CD14-positive monocyte (primary cell): ENCODE measurements around the gene PBOV1. TPM values are rescaled to one million over a fixed set of nuclear protein-coding genes. Genes with fewer than 3 reads are reported as not detected.

Source experiments
- DNase-seq, 3 donors: peaks; one replicate each; pipeline ENCODE4 v3.0.0-alpha.2; 2011 to 2022
- H2AFZ ChIP-seq: 2 replicates; pipeline ENCODE4 v1.6.0; 2012; ENCODE audit warnings: mild to moderate bottlenecking, low read depth, low read length, inconsistent platforms; ENCODE audit not compliant: insufficient read depth, poor library complexity, severe bottlenecking
- H3K27ac ChIP-seq, 2 donors: 1 replicate in 1 of 2; 2 replicates in 1 of 2; pipeline ENCODE4 v1.5.1; 2012 to 2013; ENCODE audit warnings: low read length in 2 of 2, control low read depth in 1 of 2, inconsistent platforms in 1 of 2, low read depth in 1 of 2, mild to moderate bottlenecking in 1 of 2
- H3K27me3 ChIP-seq, 2 donors: one replicate each; pipeline versions ENCODE4 v1.6.0 to v1.6.1; 2011 to 2013; ENCODE audit warnings: low read length in 2 of 2; ENCODE audit not compliant: control insufficient read depth in 2 of 2, insufficient read depth in 2 of 2
- H3K36me3 ChIP-seq, 2 donors: replicated peaks in 1 of 2; 1 replicate in 1 of 2; 2 replicates in 1 of 2; pipeline versions ENCODE4 v1.5.1 to v1.6.1; 2012 to 2013; ENCODE audit warnings: low read length in 2 of 2, control low read depth in 1 of 2, inconsistent platforms in 1 of 2, mild to moderate bottlenecking in 1 of 2; ENCODE audit not compliant: insufficient read depth in 2 of 2, control insufficient read depth in 1 of 2
- H3K4me1 ChIP-seq, 2 donors: 1 replicate in 1 of 2; 2 replicates in 1 of 2; pipeline versions ENCODE4 v1.5.1 to v1.6.1; 2012 to 2013; ENCODE audit warnings: low read length in 2 of 2, control low read depth in 1 of 2, inconsistent platforms in 1 of 2, mild to moderate bottlenecking in 1 of 2, moderate library complexity in 1 of 2; ENCODE audit not compliant: insufficient read depth in 2 of 2, control insufficient read depth in 1 of 2
- H3K4me2 ChIP-seq: replicated peaks from 2 replicates; pipeline ENCODE3; 2012; ENCODE audit warnings: low read length, moderate library complexity, mild to moderate bottlenecking; ENCODE audit not compliant: poor library complexity, severe bottlenecking; ENCODE audit errors: extremely low read depth
- H3K4me3 ChIP-seq, 3 experiments: fragments of 200-600 bp in 1 of 3; sonication (generic) in 1 of 3; replicated peaks in 1 of 3; 1 replicate in 2 of 3; 2 replicates in 1 of 3; pipeline ENCODE4 v1.5.1; 2011 to 2013; ENCODE audit warnings: low read length in 3 of 3, mild to moderate bottlenecking in 3 of 3, control low read depth in 2 of 3, low read depth in 2 of 3, inconsistent platforms in 1 of 3, moderate library complexity in 1 of 3
- H3K79me2 ChIP-seq: 2 replicates; pipeline ENCODE4 v1.6.0; 2012; ENCODE audit warnings: mild to moderate bottlenecking, control low read depth, inconsistent platforms, low read length, moderate library complexity; ENCODE audit not compliant: insufficient read depth
- H3K9ac ChIP-seq: 2 replicates; pipeline ENCODE4 v1.6.0; 2017; ENCODE audit warnings: low read length, mild to moderate bottlenecking; ENCODE audit not compliant: insufficient read depth, poor library complexity, severe bottlenecking
- H3K9me3 ChIP-seq, 2 donors: replicated peaks in 1 of 2; 1 replicate in 1 of 2; 2 replicates in 1 of 2; pipeline versions ENCODE4 v1.5.1 to v1.6.1; 2012 to 2013; ENCODE audit warnings: low read length in 2 of 2, control low read depth in 1 of 2; ENCODE audit not compliant: control insufficient read depth in 1 of 2, insufficient read depth in 1 of 2
- H4K20me1 ChIP-seq: 2 replicates; pipeline ENCODE4 v1.6.0; 2012; ENCODE audit warnings: mild to moderate bottlenecking, low read length, control low read depth, moderate library complexity; ENCODE audit not compliant: insufficient read depth
- H3K27ac Mint-ChIP-seq, 7 donors: one replicate each; pipeline ENCODE4 v1.8.0; 2020; ENCODE audit warnings: mild to moderate bottlenecking in 7 of 7, mixed read lengths in 7 of 7, moderate library complexity in 6 of 7, inconsistent platforms in 2 of 7
- H3K27me3 Mint-ChIP-seq, 3 donors: one replicate each; pipeline ENCODE4 v1.8.0; 2021 to 2022; ENCODE audit warnings: low read depth in 3 of 3, mild to moderate bottlenecking in 3 of 3, mixed read lengths in 3 of 3, moderate library complexity in 3 of 3, inconsistent platforms in 1 of 3
- H3K36me3 Mint-ChIP-seq, 2 donors: one replicate each; pipeline ENCODE4 v1.8.0; 2020; ENCODE audit warnings: mixed read lengths in 2 of 2, inconsistent platforms in 1 of 2, mild to moderate bottlenecking in 1 of 2
- H3K4me1 Mint-ChIP-seq: one replicate; pipeline ENCODE4 v1.8.0; 2020; ENCODE audit warnings: mild to moderate bottlenecking, mixed read lengths
- H3K4me3 Mint-ChIP-seq, 2 donors: one replicate each; pipeline ENCODE4 v1.8.0; 2020; ENCODE audit warnings: mild to moderate bottlenecking in 2 of 2, mixed read lengths in 2 of 2, moderate library complexity in 1 of 2
- H3K9me3 Mint-ChIP-seq, 7 donors: one replicate each; pipeline ENCODE4 v1.8.0; 2020 to 2022; ENCODE audit warnings: mixed read lengths in 7 of 7, mild to moderate bottlenecking in 6 of 7, moderate library complexity in 6 of 7, inconsistent platforms in 2 of 7
- whole genome bisulfite sequencing: methylation state at CpG from one replicate; pipeline ENCODE4 v1.1.5; 2013; ENCODE audit warnings: missing lambda C conversion rate; ENCODE audit not compliant: insufficient coverage; 5-methylcytosine and 5-hydroxymethylcytosine counted together
- intact Hi-C, 2 donors: fragments of 100-400 bp; cut with micrococcal nuclease; formaldehyde crosslinking; loops; one replicate each; pipeline versions ENCODE4 v1.15.0 to v1.15.1; 2023
- polyA plus RNA-seq, 3 donors: library from polyadenylated mRNA; depleted of rRNA in 1 of 3; unstranded in 2 of 3; stranded (reverse) in 1 of 3; fragments of 300-500 nt in 2 of 3; fragments of >200 nt in 1 of 3; fragmentation: Illumina TruSeq in 2 of 3; gene quantifications; 1 replicate in 2 of 3; 2 replicates in 1 of 3; pipeline ENCODE4 v1.2.3, GENCODE V29; 2012 to 2021
- TF ChIP-seq, protein P1 (sequence below): fragments of 200-600 bp; IDR thresholded peaks from one replicate; pipeline ENCODE4 v1.8.0; 2022; ENCODE audit warnings: antibody characterized with exemption, mild to moderate bottlenecking

The PBOV1 gene
- polyA plus RNA-seq, 3 donors = not detected

DNA sequence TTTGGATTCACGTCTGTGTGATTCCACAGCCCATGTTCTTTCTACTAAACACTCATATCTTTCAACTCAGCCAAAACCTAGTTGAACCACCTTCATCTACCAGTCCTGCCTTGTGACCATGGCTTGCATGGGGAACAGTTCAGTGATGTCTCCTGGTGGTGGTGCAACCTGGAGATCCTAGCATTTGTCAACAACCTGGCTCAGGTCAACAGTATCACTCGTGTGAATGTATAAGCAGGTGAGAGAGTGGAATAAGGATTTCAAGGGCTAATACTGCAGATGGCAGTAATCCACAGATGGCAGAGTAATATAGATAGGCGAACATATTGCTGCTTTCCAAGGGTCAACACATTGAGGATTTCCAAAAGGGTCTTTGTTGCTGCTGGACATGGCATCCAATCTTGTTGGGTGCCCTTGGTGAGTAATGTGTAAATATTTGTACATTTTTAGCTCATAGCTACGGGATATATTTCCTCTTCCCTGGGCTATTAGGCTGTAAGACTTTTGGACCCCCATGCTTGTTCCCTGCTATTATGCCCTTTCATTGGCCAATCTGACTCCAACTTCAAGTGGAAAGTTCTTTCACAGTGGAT is 13.4 kb downstream of the PBOV1 start:
- intact Hi-C loops = no loop called here
- H3K4me2 ChIP-seq = no peak overlapping the region
- no peaks in the 10 kb centered on the region for H3K27me3 ChIP-seq
- no peak overlapping the region for H3K27ac ChIP-seq
- H3K4me3 ChIP-seq = no peak overlapping the region
- H2AFZ ChIP-seq = no peak overlapping the region
- no peaks in the 10 kb centered on the region for H4K20me1 ChIP-seq
- TF ChIP-seq, protein P1, sequence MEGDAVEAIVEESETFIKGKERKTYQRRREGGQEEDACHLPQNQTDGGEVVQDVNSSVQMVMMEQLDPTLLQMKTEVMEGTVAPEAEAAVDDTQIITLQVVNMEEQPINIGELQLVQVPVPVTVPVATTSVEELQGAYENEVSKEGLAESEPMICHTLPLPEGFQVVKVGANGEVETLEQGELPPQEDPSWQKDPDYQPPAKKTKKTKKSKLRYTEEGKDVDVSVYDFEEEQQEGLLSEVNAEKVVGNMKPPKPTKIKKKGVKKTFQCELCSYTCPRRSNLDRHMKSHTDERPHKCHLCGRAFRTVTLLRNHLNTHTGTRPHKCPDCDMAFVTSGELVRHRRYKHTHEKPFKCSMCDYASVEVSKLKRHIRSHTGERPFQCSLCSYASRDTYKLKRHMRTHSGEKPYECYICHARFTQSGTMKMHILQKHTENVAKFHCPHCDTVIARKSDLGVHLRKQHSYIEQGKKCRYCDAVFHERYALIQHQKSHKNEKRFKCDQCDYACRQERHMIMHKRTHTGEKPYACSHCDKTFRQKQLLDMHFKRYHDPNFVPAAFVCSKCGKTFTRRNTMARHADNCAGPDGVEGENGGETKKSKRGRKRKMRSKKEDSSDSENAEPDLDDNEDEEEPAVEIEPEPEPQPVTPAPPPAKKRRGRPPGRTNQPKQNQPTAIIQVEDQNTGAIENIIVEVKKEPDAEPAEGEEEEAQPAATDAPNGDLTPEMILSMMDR = no peak
- no peak overlapping the region for H3K9ac ChIP-seq
- Mint-ChIP-seq H3K9me3 (peaks cover 0 to 11% (median 2%) of the 10 kb centered on the region in 7 donors), H3K27ac (no peak overlapping the region), H3K4me1 (no peaks in the 10 kb centered on the region), H3K27me3 (peaks cover 4% of the 10 kb centered on the region in 3 donors), H3K36me3 (no peaks in the 10 kb centered on the region), H3K4me3 (no peak overlapping the region)
- no peaks in the 10 kb centered on the region for H3K9me3 ChIP-seq
- WGBS = 85% methylated on average over 2 of the region's 4 CpGs
- no peak for DNase-seq
- no peaks in the 10 kb centered on the region for H3K79me2 ChIP-seq
- no peaks in the 10 kb centered on the region for H3K4me1 ChIP-seq
- no peaks in the 10 kb centered on the region for H3K36me3 ChIP-seq

DNA sequence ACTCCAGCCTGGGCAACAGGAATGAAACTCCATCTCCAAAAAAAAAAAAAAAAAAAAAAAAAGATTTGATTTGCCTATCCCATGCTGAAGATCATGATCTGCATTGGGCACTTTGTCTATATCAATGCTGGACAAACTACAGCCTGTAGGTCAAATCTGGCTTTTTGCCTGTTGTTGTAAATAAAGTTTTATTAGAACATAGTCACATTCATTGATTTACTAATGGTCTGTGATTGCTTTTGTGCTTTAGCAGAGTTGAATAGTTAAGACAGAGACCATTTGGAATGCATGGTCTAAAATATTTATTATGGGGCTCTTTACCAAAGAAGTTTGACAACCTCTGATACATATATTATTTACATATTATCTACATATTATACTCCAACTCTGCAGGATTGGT is 14.0 kb downstream of the PBOV1 start:
- H3K4me3 Mint-ChIP-seq = no peak overlapping the region
- no peaks in the 10 kb centered on the region for H4K20me1 ChIP-seq
- H2AFZ ChIP-seq = no peak overlapping the region
- no peaks in the 10 kb centered on the region for H3K36me3 ChIP-seq
- no peaks in the 10 kb centered on the region for H3K36me3 Mint-ChIP-seq
- H3K4me1 Mint-ChIP-seq = no peaks in the 10 kb centered on the region
- no peak overlapping the region for H3K4me3 ChIP-seq
- H3K9ac ChIP-seq = no peak overlapping the region
- no peaks in the 10 kb centered on the region for H3K4me1 ChIP-seq
- intact Hi-C loops = no loop called here
- no peaks in the 10 kb centered on the region for H3K9me3 ChIP-seq
- peaks cover 0 to 11% (median 3%) of the 10 kb centered on the region in 7 donors for H3K9me3 Mint-ChIP-seq
- no peaks in the 10 kb centered on the region for H3K79me2 ChIP-seq
- H3K27me3 Mint-ChIP-seq = peaks cover 2 to 4% (median 4%) of the 10 kb centered on the region in 3 donors
- no peak overlapping the region for H3K27ac Mint-ChIP-seq
- no peak overlapping the region for H3K27ac ChIP-seq
- TF ChIP-seq, protein P1 = no peak
- no peak overlapping the region for H3K4me2 ChIP-seq
- no peak for DNase-seq
- H3K27me3 ChIP-seq = no peaks in the 10 kb centered on the region
